Left forelimb (tissue), 1 donor: ENCODE data around the gene RNASEH1.
"Not testable (repeated sequence)": the region's sequence is repeated elsewhere in the genome, so short reads cannot be mapped to it uniquely, and the experiment has no call there.

Experiments
- DNase-seq: peaks from one replicate; pipeline ENCODE4 v3.0.0-alpha.2; 2018; ENCODE audit warnings: low spot score

Gene RNASEH1

DNA sequence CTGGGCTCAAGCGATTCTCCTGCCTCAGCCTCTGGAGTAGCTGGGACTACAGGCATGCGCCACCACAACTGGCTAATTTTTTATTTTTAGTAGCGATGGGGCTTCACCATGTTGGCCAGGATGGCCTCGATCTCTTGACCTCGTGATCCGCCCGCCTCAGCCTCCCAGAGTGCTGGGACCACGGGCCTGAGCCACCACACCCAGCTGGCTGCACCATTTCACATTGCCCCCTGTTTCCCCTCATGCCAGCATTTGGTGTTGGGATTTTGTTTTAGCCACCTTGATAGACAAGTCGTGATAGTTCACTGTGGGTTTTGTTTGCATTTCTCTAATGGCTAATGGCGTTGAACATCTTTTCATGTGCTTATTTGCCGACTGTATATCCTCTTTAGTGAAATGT is 31.0 kb upstream of the RNASEH1 start:
- no peak for DNase-seq

DNA sequence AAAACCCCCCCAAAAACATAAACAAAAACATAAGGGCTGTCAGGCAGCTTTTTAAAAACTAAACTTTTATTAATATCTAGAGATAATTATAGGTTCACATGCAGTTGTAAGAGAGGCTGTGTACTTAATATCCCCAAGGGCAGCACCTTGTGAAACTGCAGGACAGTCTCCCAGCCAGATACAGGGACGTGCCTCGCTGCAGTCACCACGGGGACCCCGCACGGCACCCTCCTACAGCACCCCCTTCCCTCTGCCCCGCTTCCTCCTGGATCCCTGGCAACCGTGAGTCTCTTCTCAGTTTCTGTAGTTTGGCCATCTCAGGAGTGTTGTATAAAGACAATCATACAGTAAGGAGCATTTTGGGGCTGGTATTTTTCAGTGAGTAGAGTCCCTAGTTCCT is 30.0 kb upstream of the RNASEH1 start:
- peak; percentile 31 for DNase-seq

DNA sequence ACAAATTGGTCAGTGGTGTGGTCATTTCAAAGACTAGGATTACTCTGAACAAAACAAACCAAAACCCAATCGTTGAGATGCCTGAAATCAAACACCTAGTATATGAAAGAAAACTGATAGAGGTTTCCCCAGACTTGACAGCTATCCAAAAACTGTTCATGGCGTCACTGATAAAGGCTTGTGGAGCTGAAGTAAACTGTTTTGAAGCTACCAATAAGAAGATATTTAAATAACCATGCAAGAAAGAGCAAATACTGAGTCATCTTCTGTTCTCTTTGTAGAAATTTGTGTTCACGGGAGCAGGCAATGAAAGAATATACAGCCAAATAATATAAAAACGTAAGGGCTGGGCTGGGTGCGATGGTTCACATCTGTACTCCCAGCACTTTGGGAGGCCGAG is 29.3 kb upstream of the RNASEH1 start:
- DNase-seq = peak; percentile 6

DNA sequence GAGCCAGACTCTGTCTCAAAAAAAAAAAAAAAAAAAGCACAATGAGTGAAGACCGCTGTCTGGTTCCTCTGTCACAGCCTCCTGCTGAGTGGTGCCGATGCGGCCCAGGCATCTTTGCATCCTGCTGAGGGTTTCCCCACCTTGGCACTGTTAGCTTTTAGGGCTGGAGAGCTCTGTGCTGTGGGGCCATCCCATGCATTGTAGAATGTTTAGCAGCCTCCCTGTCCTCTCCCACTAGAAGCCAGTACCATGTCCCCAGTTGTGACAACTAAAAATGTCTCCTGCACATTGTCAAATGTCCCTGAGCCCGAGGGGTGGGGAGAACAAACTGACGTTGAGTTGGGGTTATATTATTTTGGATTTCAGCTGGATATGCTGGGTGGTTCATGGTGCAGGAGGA is 28.9 kb upstream of the RNASEH1 start:
- peak; percentile 25 for DNase-seq

DNA sequence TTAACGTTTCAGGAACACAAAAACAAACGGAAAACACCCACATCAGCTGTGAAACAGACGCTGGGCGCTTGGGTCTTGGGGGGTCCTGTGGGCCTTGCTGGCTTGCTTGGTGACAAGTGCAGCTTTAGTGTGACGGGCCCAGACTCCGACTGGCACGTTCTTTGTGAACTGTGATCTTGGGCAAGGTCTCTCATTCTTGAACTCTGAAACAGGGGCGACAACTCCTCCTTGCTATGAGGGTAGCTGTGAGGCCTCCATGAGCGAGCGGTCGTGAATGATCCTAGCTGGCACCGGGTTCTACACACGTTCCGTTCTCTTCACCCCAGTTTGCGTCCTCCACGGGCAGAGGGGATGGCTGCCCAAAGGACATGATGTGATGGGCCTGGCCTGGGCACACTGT is 28.1 kb upstream of the RNASEH1 start:
- DNase-seq = peak; percentile 52

DNA sequence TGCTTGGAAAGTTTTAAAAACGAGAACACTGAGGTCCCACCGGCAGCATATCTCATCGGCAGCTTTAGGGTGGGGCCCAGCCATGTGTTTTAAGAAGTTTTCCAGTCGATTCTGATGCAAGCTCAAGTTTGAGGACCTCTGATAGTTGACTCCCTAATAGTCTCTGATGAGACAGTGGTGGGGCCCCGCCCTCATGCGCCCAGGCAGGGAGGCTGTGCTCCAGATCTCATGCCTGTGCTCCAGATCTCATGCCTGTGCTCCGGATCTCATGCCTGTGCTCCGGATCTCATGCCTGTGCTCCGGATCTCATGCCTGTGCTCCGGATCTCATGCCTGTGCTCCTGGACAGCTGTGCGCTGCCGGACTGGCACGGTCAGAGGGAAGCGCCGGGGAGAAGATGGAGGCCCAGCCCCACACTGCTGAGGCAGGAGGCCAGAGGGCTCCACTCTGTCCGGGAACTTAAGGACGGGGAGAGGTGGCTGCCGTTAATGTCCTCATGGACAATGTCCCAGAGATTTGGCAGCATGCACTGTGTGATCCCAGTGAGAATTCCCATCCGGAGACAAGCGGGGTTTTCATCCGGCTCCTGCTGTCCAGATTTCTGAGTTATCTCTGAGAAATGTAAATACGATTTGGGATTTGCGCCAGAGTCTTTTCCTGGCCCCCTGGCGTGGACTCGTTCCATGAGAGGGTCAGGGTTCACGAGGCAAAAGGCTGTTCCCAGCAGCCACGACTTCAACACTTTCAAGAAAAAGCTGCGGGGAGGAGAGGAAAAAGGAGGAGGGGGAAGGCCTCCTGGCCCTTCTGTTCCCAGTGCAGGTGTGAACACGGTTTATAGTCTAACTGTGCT is 27.4 kb upstream of the RNASEH1 start:
- peak; percentile 65 for DNase-seq

DNA sequence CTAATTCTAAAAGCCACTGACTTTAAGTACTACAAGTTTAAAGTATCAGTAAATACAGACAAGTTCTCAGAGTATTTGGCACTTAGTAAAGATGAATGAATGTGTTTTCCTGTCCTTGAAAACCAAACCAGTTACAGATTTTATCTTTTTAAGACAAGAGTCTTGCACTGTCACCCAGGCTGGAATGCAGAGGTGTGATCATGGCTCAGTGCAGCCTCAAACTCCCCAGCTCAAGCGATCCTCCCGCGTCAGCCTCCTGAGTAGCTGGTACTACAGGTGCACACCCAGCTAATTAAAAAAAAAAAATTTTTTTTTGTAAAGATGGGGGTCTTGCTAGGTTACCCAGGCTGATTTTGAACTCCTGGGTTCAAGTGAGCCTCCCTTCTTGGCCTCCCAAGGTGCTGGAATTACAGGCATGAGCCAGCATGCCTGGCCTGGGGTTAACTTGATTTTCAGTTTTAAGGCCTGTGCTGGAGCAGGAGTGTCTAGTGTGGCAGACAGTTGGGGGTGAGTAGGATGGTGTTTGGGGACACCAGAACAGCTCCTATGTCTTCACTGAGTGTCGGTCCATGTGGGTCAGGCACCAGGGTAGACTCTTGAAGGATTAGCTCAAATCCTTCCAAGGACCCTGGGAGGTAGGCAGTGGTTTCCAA is 26.6 kb upstream of the RNASEH1 start:
- peak; percentile 62 for DNase-seq

DNA sequence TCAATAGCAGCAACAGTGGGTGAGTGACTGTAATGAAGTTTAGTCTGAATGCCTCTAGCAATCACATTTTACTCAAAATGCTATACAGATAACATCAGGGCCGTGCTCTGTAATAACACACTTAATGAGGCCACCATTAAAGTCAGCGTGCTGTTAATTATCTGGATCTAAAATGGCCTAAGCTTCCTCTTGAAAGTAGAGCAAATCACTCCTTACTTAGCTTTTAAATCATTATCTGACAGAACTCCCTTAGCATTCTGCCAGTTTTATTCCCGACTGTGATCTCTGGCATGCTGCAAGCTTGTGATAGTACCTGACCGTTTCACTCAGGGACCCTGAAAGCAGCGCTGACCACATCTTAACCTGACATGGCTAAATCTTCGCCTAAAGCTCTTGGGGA is 25.9 kb upstream of the RNASEH1 start:
- no peak for DNase-seq

DNA sequence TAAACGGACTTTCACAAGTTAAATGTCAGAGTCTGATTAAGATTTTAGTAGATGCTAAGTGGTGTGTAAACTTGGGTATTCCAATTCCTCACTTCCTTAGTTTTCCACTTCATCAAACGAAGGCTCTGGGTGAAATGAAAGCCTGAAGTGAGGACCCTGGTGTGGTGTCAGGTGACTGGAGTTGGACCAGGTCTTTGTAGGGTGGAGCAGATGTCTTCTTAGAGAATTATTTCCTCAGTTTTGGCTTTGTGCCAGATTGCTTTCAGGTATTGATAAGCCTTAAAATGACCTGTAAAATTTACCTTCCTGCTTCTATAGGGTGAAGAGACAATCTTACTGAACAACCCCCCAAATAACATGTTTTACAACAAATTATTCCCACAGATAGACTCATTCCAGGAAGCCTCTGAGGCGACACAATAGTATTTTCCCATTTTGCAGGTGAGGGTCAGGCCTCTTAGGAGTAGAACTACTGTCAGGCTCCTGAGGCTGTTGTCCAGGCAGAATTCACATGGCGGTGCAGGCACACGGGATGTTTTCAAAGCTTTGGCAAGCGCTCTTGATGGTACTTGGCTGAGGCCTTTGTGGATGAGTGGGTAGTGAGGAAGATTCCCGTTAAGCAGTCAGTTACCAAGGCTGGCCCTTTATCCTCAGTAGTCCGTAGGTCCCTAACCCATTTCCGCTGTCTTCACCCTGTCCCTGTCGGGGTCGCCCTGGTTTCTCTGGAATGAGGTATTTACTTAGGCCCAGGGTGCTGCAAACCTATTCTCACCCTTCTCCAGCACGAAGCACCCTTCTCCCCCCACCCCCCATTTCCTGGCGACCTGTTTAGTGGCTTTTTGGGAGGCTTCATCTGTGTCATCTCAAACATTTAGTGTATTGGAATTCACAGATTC is 23.5 kb upstream of the RNASEH1 start:
- DNase-seq = peak; percentile 25

DNA sequence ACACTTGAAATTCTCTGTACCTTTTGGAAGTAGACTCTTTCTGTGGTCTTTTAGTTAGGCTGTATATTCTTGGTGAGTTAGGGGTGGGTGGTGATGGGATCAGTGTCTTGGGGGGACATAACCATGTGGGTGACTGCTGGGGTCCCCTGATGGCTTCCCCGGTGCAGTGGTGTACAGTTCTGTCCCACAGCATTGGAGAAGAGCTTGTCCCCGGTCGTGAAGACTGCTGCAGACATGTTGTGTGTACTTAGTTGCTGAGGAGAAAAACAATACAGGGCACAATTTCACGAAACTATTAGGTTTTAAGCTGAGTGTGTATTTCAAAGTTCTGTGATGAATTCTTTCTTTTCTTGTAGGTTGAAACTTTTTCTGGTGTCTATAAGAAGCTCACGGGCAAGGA is 22.3 kb upstream of the RNASEH1 start:
- DNase-seq = peak; percentile 8

DNA sequence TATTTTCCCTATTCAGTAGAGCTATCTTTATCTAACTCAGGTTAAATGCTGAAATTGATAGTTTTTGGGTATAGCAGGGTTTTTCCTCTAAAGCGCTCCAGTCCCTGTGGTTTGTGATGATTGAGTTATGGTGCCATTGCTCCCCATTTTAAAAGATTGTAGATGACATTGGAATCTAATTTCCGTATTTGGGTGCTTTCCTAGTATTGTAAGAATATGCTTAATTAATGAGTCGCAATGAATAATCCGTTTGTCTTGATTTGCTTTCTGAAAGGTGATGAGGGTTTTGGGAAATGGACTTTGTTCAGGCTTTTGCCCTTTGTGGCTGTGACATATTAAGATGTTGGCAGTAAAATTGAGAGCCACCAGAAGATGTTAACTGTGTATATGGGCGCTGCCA is 20.9 kb upstream of the RNASEH1 start:
- no peak for DNase-seq

DNA sequence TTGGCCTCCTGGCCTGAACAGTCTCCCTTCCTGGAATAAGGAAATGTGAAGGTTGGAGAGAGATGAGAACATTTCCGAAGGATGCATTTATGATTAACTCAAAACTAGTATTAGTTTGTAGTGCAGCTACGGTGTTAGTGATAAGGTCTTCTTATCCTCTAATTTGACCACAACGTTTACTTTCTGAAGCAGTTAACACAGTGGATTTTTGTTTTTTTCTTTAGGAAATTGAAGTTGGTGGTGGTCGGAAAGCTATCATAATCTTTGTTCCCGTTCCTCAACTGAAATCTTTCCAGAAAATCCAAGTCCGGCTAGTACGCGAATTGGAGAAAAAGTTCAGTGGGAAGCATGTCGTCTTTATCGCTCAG is 18.1 kb upstream of the RNASEH1 start:
- not testable (repeated sequence) for DNase-seq

DNA sequence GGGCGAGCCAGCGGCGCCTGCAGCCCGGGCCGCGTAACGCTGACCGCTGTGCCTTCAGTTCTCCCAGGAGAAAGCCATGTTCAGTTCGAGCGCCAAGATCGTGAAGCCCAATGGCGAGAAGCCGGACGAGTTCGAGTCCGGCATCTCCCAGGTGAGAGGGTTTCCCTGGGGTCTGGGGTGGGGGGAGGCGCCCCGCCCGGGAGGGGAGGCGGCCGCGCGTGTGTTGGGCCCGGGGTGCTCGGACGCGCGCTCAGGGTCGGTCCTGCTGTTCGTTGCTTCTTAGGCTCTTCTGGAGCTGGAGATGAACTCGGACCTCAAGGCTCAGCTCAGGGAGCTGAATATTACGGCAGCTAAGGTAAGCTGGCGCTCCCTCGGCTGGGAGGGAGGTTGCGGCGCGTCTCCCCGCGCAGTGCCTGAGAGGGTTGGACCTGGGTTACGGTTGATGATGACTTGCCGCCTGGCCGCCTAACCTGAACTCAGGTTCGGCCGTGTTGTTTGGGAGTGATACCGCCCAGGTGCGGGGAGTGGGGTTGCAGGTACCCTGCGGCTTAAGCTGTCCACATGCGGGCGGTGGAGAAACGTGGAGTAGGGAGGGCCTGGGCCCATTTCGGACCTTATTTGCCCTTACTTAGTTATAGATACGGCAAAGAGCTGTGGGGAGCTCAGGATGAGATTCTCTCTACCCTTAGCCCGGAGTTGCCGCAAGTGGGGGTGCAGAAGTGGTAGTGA is 17.6 kb upstream of the RNASEH1 start:
- no peak for DNase-seq

DNA sequence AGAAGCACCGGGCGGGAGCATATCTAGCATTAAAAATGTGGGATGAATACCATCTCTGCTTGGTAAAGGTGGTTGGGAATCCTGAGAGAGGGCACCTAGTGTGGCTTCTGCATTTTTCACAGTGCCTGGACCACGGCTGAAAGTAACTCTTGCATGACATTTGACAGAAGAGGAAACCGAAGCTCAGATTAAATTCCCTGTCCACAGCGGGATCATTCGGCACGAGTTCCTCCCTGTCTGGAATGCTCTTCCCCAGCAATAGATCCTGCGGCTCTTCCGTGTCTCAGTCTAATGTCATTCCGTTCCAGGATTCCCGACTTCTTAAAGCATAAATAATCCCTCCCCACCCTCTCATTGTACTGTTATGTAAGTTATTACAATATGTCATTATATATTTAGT is 16.0 kb upstream of the RNASEH1 start:
- peak; percentile 9 for DNase-seq

DNA sequence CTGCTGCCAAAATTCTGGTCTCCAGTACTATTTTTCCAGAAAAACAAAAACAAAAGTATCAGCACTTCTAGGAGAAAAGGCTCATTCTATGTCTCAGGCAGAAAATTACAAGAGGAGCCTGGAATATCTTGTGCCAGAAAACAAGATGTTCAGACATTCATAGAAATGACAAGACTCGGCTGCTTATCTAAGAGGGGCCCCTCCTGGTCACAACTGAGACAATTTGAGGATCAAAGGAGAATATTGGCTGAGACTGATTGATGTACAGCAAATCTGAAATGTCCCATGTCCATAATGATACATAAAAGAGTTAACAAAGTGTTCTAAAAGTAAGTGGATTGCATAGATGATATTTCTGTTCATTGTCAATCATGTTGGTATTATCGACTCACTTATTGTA is 14.5 kb upstream of the RNASEH1 start:
- DNase-seq = no peak

DNA sequence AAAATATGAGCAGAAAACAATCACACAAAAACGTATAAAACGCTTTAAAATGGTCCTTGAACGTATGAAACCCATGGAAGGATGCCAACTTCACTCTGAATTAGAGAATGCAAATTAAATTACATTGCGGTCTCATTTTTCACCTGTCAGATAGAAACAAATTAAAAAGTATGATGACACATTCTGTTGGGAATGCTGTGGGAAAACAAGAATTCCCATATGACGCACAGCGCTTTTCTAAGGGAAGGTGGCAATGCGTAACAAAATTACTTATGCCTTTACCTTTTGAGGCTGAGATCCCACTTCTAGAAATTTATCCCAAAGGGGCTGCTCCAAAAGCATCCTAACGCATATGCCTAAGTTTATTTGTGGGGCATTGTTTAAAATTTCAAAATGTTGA is 13.2 kb upstream of the RNASEH1 start:
- no peak for DNase-seq

DNA sequence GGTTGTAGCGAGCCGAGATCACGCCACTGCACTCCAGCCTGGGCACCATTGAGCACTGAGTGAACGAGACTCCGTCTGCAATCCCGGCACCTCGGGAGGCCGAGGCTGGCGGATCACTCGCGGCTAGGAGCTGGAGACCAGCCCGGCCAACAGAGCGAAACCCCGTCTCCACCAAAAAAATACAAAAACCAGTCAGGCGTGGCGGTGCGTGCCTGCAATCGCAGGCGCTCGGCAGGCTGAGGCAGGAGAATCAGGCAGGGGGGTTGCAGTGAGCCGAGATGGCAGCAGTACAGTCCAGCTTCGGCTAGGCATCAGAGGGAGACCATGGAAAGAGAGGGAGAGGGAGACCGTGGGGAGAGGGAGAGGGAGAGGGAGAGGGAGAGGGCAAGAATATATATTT is 11.5 kb upstream of the RNASEH1 start:
- DNase-seq = not testable (repeated sequence)

DNA sequence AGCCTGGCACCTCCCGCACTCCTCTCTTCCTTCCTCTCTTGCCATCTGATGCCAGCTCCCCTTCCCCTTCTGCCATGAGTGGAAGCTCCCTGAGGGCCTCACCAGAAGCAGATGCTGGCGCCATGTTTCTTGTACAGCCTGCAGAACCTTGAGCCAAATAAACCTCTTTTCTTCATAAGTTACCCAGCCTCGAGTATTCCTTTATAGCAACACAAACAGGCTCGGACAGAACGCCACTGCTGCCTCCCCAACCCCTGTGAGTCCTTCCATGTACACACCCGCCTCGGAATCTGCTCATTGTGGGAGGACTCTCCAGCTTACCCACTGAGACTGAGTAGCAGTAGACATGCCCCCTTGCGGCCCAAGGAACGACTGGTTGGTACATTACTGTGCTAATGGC is 8.7 kb upstream of the RNASEH1 start:
- no peak for DNase-seq

DNA sequence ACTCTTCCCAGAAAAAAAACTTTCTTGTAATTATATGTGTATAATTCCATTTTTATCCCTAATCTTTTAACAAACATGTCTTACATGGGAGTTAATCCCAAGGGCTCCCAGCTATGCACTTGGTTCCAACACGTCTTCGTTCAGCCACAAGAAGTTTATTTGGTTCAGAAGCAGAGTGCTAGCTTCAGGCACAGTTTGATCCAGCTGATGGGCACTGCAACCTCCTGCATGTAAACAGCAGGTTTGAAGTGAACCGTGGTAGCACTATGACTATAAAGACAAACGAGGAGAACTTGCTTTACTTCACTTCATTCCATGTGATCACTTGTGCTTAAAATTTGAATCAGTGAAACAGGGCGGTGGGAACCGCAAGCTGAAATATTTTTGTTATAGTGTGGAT is 7.0 kb upstream of the RNASEH1 start:
- DNase-seq = no peak

DNA sequence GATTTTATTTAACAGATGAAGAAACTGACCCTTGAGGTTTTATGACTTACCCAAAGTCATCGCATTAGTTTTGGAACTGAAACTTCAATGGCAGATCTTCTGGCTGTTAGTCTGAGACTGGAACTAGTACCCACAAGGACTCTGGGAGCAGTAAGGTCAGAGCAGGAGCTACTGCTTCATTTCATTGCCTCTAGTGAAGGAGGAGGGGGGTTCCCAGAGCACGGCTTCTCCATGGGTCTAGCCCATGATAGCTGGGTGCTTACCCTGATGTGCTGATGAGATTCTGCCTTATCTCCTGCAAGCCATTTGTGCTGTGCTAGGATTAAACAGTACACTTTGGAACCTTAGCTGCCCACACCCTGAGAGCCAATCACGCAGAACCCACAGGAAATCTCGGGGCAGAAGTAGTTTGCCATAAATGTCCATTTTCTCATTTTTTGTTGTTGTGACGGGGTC is 5.4 kb upstream of the RNASEH1 start:
- no peak for DNase-seq

DNA sequence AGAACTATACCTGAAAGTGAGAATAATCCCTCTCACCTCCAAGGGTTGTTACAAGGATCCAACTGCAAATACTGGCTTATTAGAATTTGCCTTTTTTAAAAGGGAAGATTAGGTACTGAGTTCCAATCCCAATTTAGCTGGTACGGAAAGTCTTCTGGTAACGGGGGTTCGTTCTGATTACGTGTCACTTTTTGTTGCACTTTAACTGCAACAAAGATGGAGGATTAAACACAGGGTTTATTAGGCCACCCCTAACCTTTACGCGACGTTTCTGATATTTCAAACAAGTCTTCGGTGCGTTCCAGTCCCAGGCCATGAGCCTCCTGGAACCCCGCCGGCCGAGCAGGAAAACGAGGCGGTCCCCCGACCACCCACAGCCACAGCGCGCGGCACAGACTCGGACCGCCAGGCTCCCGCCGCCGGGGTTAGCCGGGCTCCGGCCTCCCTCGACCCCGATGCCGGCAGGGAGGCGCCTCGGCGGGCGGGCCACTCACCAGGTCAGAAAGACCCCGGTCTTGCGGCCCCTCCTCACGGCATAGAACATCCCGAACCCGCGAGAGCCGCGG is 411 bp downstream of the RNASEH1 start:
- DNase-seq = no peak

DNA sequence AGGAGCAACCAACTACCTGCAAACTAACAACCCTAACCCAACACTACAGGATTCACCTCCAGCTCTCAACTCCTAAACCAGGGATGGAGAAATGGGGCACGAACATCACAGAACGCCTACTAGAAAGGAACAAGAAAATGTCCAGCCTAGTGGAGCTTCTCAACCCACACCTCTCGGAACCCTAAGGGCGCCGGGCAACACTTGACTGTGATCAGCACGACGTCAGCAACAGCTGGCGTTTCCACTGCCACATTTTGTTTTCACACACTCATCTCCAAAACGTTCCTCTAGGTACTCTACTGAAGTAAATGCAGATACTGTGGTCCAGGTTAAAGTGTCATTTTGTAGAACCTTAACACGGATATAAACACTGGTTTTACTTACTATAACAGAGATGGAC is 4.2 kb downstream of the RNASEH1 start:
- no peak for DNase-seq
